ENCODE data around the gene PDS5B. TPM values are rescaled to one million over a fixed set of nuclear protein-coding genes. Genes with fewer than 3 reads are reported as not detected.

PDS5B gene
- total RNA-seq, 2 donors from 2014 or later: 19.2 to 20.8 TPM

DNA sequence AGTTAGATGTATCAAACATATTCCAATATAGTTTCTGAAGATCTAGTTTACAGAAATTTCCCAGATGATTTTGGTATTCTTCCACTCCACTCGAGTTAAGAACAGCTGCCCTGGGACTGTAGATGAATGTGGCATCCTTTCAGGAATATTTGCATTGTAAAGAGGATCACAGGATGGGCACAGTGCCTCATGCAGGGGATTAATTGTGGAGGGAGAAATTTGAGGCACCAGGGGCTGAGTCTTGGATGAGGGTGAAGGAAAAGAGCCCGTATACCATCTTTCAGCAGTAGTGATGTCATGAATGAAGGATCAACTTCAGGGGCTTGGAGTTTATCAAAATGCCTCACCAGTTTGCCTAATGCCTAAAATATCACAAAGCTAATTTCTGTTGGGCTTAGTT is 4.0 kb upstream of the PDS5B start:
- 44 to 54% methylated on average over 2 of the region's 2 CpGs for WGBS, 2 donors
- Histone ChIP-seq H3K36me3 (replicated peaks in 1 of 2; ENCODE audit: insufficient read depth in 1 of 2, low read depth in 2 of 2) (no peaks in the 10 kb centered on the region), H3K27ac (no peak overlapping the region), H3K4me1 (peaks cover 8% of the 10 kb centered on the region), H3K27me3 (no peaks in the 10 kb centered on the region), H3K9me3 (peaks cover 0 to 7% (median 2%) of the 10 kb centered on the region in 3 donors), H3K4me3 (no peak overlapping the region)
- ATAC-seq: no peak
- DNase-seq: no peak
- intact Hi-C loops (cut with DNase I): no loop called here
- TF ChIP-seq CTCF (IDR thresholded peaks at IDR 0.05): no peak
- no peak for TF ChIP-seq POLR2A (IDR thresholded peaks at IDR 0.05)

GRCh38 chr13:32582991-32583390 is 3.3 kb upstream of the PDS5B start:
- DNase-seq (no peak), ATAC-seq (no peak)
- TF ChIP-seq CTCF (IDR thresholded peaks at IDR 0.05): no peak
- TF ChIP-seq POLR2A (IDR thresholded peaks at IDR 0.05): no peak
- H3K4me3 ChIP-seq: no peak overlapping the region
- peaks cover 8% of the 10 kb centered on the region for H3K4me1 ChIP-seq
- no peak overlapping the region for H3K27ac ChIP-seq
- WGBS, 2 donors: 72 to 86% methylated on average over 2 of the region's 2 CpGs
- intact Hi-C loops (cut with DNase I): no loop called here
- peaks cover 0 to 3% (median 2%) of the 10 kb centered on the region in 3 donors for H3K9me3 ChIP-seq
- no peaks in the 10 kb centered on the region for H3K36me3 ChIP-seq (replicated peaks in 1 of 2; ENCODE audit: insufficient read depth in 1 of 2, low read depth in 2 of 2)
- H3K27me3 ChIP-seq: no peaks in the 10 kb centered on the region

- H3K27ac ChIP-seq: peak overlapping the region; percentile 48 to 93 (median 90)
- DNase-seq (peak in 3 of 4 donors; percentile 13 to 23 (median 17)), ATAC-seq (no peak)
- no peaks in the 10 kb centered on the region for H3K36me3 ChIP-seq (replicated peaks in 1 of 2; ENCODE audit: insufficient read depth in 1 of 2, low read depth in 2 of 2)
- TF ChIP-seq CTCF (IDR thresholded peaks at IDR 0.05): no peak
- no peak for TF ChIP-seq POLR2A (IDR thresholded peaks at IDR 0.05)
- peaks cover 25% of the 10 kb centered on the region for H3K4me1 ChIP-seq
- H3K4me3 ChIP-seq: peak overlapping the region in 1 of 2 donors; percentile 30
- no peaks in the 10 kb centered on the region for H3K27me3 ChIP-seq
- intact Hi-C loops (cut with DNase I): no loop called here
- H3K9me3 ChIP-seq: peaks cover 0 to 2% (median 0%) of the 10 kb centered on the region in 3 donors
- WGBS, 2 donors: 3 to 4% methylated on average over 8 of the region's 8 CpGs
Observed at GRCh38 chr13:32585550-32586079, 637 bp upstream of the PDS5B start.

GRCh38 chr13:32587011-32587810 is 959 bp downstream of the PDS5B start:
- Histone ChIP-seq H3K36me3 (replicated peaks in 1 of 2; ENCODE audit: insufficient read depth in 1 of 2, low read depth in 2 of 2) (no peaks in the 10 kb centered on the region), H3K27ac (peak overlapping the region; percentile 83 to 90 (median 88)), H3K27me3 (no peaks in the 10 kb centered on the region), H3K4me1 (peaks cover 25% of the 10 kb centered on the region), H3K4me3 (peak overlapping the region; percentile 44 to 68), H3K9me3 (no peaks in the 10 kb centered on the region)
- WGBS, 2 donors: 0 to 1% methylated on average over 26 to 69 of the region's 74 CpGs
- TF ChIP-seq CTCF (IDR thresholded peaks at IDR 0.05): peak in 2 of 7 experiments; percentile 45 to 56
- peak in 2 of 3 donors; percentile 34 to 36 for TF ChIP-seq POLR2A (IDR thresholded peaks at IDR 0.05)
- DNase-seq: peak; percentile 70 to 85 (median 74)
- intact Hi-C loops (cut with DNase I): no loop called here
- peak; percentile 64 for ATAC-seq
